ENCODE results near the gene SEC61B.

SEC61B gene

GRCh38 chr9:99197987-99198386 lies 24.1 kb upstream of the SEC61B start:
- TF ChIP-seq FOXP2 (optimal IDR thresholded peaks at IDR 0.05; ENCODE audit: borderline replicate concordance, extremely low read depth, extremely low read length, insufficient read depth) (no peak), POLR2AphosphoS5 (IDR thresholded peaks at IDR 0.05; ENCODE audit: low read depth, low read length) (no peak), TAF1 (IDR thresholded peaks at IDR 0.05; ENCODE audit: borderline replicate concordance, insufficient read depth, low read length) (no peak), SIN3A (IDR thresholded peaks at IDR 0.05; ENCODE audit: borderline replicate concordance, insufficient read depth, low read length) (no peak), REST (IDR thresholded peaks at IDR 0.05; ENCODE audit: insufficient read depth in 1 of 2, low read depth in 2 of 2, low read length in 2 of 2) (no peak)

- TF ChIP-seq TAF1 (IDR thresholded peaks at IDR 0.05; ENCODE audit: borderline replicate concordance, insufficient read depth, low read length) (no peak), SIN3A (IDR thresholded peaks at IDR 0.05; ENCODE audit: borderline replicate concordance, insufficient read depth, low read length) (no peak), REST (IDR thresholded peaks at IDR 0.05; ENCODE audit: insufficient read depth in 1 of 2, low read depth in 2 of 2, low read length in 2 of 2) (no peak)
Measured at GRCh38 chr9:99199938-99200539, 22.0 kb upstream of the SEC61B start.

- TF ChIP-seq REST (IDR thresholded peaks at IDR 0.05; ENCODE audit: insufficient read depth in 1 of 2, low read depth in 2 of 2, low read length in 2 of 2) (no peak), FOXP2 (optimal IDR thresholded peaks at IDR 0.05; ENCODE audit: borderline replicate concordance, extremely low read depth, extremely low read length, insufficient read depth) (no peak), TAF1 (IDR thresholded peaks at IDR 0.05; ENCODE audit: borderline replicate concordance, insufficient read depth, low read length) (no peak), POLR2AphosphoS5 (IDR thresholded peaks at IDR 0.05; ENCODE audit: low read depth, low read length) (no peak), SIN3A (IDR thresholded peaks at IDR 0.05; ENCODE audit: borderline replicate concordance, insufficient read depth, low read length) (no peak)
Measured at GRCh38 chr9:99201603-99202002, 20.5 kb upstream of the SEC61B start.

GRCh38 chr9:99210572-99210971 lies 11.5 kb upstream of the SEC61B start:
- TF ChIP-seq TAF1 (IDR thresholded peaks at IDR 0.05; ENCODE audit: borderline replicate concordance, insufficient read depth, low read length) (no peak), SIN3A (IDR thresholded peaks at IDR 0.05; ENCODE audit: borderline replicate concordance, insufficient read depth, low read length) (no peak), REST (IDR thresholded peaks at IDR 0.05; ENCODE audit: insufficient read depth in 1 of 2, low read depth in 2 of 2, low read length in 2 of 2) (no peak), POLR2AphosphoS5 (IDR thresholded peaks at IDR 0.05; ENCODE audit: low read depth, low read length) (no peak), FOXP2 (optimal IDR thresholded peaks at IDR 0.05; ENCODE audit: borderline replicate concordance, extremely low read depth, extremely low read length, insufficient read depth) (no peak)

GRCh38 chr9:99211746-99212145 lies 10.3 kb upstream of the SEC61B start:
- TF ChIP-seq POLR2AphosphoS5 (IDR thresholded peaks at IDR 0.05; ENCODE audit: low read depth, low read length), result no peak
- no peak for TF ChIP-seq REST (IDR thresholded peaks at IDR 0.05; ENCODE audit: insufficient read depth in 1 of 2, low read depth in 2 of 2, low read length in 2 of 2)
- no peak for TF ChIP-seq SIN3A (IDR thresholded peaks at IDR 0.05; ENCODE audit: borderline replicate concordance, insufficient read depth, low read length)
- no peak for TF ChIP-seq FOXP2 (optimal IDR thresholded peaks at IDR 0.05; ENCODE audit: borderline replicate concordance, extremely low read depth, extremely low read length, insufficient read depth)
- TF ChIP-seq TAF1 (IDR thresholded peaks at IDR 0.05; ENCODE audit: borderline replicate concordance, insufficient read depth, low read length), result no peak
